Activated CD8-positive, alpha-beta T cell treated with anti-CD3 and anti-CD28 coated beads for 36 hours (primary cell): ENCODE data around the gene CNOT8. TPM values are rescaled to one million over a fixed set of nuclear protein-coding genes. Genes with fewer than 3 reads are reported as not detected.

Source experiments
- ATAC-seq: fragments of 200-7000 bp; cut with Tn5 transposase; one replicate; pipeline ENCODE4 v1.10.0; 2021; ENCODE audit warnings: mild to moderate bottlenecking, moderate library complexity
- CTCF ChIA-PET: fragments of 350-600 bp; sonication (Branson Sonifier 250); formaldehyde crosslinking; loops from one replicate; lab custom pipeline; 2021; ENCODE audit warnings: antibody characterized with exemption; lab: Charles Lee
- POLR2A ChIA-PET: fragments of 350-600 bp; sonication (Branson Sonifier 250); formaldehyde crosslinking; loops from one replicate; lab custom pipeline; 2021; ENCODE audit warnings: antibody characterized with exemption; lab: Charles Lee
- DNase-seq: peaks from one replicate; pipeline ENCODE4 v3.0.0-alpha.2; 2020
- H3K27ac Mint-ChIP-seq: one replicate; pipeline ENCODE4 v1.8.0; 2021; ENCODE audit warnings: mild to moderate bottlenecking, mixed read lengths
- H3K27me3 Mint-ChIP-seq: one replicate; pipeline ENCODE4 v1.8.0; 2021; ENCODE audit warnings: mixed read lengths
- H3K36me3 Mint-ChIP-seq: one replicate; pipeline ENCODE4 v1.8.0; 2021; ENCODE audit warnings: low read depth, mixed read lengths
- H3K4me1 Mint-ChIP-seq: one replicate; pipeline ENCODE4 v1.8.0; 2021; ENCODE audit warnings: low read depth, mixed read lengths
- H3K4me3 Mint-ChIP-seq: one replicate; pipeline ENCODE4 v1.8.0; 2021; ENCODE audit warnings: mild to moderate bottlenecking, moderate library complexity, mixed read lengths
- H3K9me3 Mint-ChIP-seq: one replicate; pipeline ENCODE4 v1.8.0; 2021; ENCODE audit warnings: mixed read lengths
- intact Hi-C: fragments of 100-400 bp; cut with micrococcal nuclease; formaldehyde crosslinking; loops from one replicate; pipeline ENCODE4 v1.10.0; 2022
- total RNA-seq, 2 experiments: library from RNA; stranded (reverse); gene quantifications; one replicate each; pipeline ENCODE4 v1.2.3, GENCODE V29; 2021
- TF ChIP-seq, protein P1 (sequence below): fragments of 200-600 bp; IDR thresholded peaks from one replicate; pipeline ENCODE4 v1.8.0; 2022; ENCODE audit warnings: antibody characterized with exemption, mild to moderate bottlenecking

Gene CNOT8
- total RNA-seq, 2 experiments from 2014 or later = 78.6 to 84.4 TPM

DNA sequence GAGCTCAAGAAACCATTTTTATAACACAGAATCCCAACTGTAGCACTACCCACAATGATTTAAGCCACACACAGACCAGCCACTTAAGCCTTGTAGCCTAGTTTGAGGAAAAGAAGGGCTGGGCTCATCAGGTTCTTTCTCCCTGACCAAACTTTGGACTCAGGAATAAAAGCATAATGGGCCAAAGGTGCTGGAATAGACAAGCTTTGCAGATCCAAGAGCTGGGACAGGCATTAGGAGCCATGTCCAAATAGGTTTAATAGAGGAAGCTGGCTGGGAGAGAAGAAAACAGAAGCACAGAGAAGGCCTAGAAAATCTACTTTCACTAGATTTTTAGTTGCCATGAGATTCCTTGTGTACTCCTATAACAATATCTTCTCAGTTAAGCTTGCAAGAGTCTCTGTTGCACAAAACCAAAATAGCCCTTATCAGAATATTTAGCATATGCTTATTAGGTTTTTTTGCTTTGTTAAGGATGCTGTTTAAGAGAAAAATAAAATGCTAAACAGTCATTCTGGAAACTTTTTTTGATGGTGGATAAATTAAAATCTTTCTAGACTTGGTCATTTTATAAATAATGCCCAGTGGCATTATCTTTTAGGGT, 38.2 kb downstream of the CNOT8 start:
- Mint-ChIP-seq H3K36me3 (peaks cover 45% of the 10 kb centered on the region), H3K9me3 (no peaks in the 10 kb centered on the region), H3K27ac (no peak overlapping the region), H3K4me3 (no peak overlapping the region), H3K4me1 (no peaks in the 10 kb centered on the region), H3K27me3 (no peaks in the 10 kb centered on the region)
- TF ChIP-seq, protein P1, sequence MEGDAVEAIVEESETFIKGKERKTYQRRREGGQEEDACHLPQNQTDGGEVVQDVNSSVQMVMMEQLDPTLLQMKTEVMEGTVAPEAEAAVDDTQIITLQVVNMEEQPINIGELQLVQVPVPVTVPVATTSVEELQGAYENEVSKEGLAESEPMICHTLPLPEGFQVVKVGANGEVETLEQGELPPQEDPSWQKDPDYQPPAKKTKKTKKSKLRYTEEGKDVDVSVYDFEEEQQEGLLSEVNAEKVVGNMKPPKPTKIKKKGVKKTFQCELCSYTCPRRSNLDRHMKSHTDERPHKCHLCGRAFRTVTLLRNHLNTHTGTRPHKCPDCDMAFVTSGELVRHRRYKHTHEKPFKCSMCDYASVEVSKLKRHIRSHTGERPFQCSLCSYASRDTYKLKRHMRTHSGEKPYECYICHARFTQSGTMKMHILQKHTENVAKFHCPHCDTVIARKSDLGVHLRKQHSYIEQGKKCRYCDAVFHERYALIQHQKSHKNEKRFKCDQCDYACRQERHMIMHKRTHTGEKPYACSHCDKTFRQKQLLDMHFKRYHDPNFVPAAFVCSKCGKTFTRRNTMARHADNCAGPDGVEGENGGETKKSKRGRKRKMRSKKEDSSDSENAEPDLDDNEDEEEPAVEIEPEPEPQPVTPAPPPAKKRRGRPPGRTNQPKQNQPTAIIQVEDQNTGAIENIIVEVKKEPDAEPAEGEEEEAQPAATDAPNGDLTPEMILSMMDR = no peak
- ATAC-seq = no peak
- CTCF ChIA-PET = interaction anchor here (1.5 kb wide), 1 partner anchor 9 kb away, joined by 6 read pairs; no protein-coding TSS in a partner anchor
- intact Hi-C loops = no loop called here
- DNase-seq = no peak
- POLR2A ChIA-PET = interaction anchor here (0.5 to 1.0 kb wide), 2 partner anchors 71 to 243 kb away, joined by 3 read pairs; no protein-coding TSS in a partner anchor

DNA sequence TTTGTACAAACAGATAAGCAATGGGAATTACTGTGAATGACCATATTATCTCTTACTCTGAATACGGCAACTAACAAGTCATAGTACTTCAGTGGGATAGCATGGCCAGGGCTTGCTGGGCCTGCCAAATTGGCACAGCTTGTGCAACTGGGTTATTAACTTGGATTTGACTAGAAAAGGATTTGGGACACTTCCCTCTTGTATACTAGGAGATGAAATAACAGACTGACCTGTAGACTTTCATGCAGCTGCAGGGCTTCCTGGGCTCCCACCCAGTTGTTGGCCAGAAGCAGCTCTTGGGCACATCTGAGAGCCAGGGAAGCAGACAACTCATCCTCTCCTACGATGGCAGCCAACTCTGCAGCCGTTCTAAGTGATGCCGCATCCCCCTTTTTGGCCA, 39.8 kb downstream of the CNOT8 start:
- DNase-seq = no peak
- peaks cover 51% of the 10 kb centered on the region for H3K36me3 Mint-ChIP-seq
- no peaks in the 10 kb centered on the region for H3K4me1 Mint-ChIP-seq
- TF ChIP-seq, protein P1 = no peak
- intact Hi-C loops = no loop called here
- H3K4me3 Mint-ChIP-seq = no peak overlapping the region
- CTCF ChIA-PET = no interaction called here
- no peak for ATAC-seq
- H3K27me3 Mint-ChIP-seq = no peaks in the 10 kb centered on the region
- POLR2A ChIA-PET = no interaction called here
- H3K27ac Mint-ChIP-seq = no peak overlapping the region
- no peaks in the 10 kb centered on the region for H3K9me3 Mint-ChIP-seq

DNA sequence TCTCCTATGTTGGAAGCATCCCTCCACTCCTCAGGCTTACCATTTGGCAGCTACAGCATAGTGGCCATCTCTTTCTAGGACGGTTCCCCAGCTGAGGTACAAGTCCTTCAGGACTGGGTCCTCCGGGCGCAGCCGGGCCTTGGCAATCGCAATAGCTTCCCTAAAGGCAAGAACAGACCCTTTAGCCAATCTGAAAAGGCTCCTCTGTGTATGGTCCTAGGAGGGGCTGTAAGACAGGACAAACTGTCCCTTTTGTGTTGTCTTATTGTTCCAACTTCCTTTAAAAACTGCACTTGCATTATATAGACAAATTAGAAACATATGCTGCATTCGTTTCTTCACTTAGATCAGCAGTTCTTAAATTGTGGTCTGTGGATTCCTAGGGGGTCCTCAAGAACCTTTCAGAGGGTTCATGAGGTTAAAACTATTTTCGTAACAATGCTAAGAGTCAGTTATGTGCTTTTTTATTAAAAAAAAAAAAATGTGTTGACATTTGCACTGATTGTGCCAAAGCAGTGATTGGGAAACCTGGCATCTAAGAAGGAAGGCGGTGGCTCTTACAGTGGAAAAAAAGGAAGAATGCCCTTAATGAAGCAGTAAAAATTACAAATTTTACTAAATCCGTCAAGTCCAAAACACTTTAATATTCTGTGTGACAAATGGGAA, 40.9 kb downstream of the CNOT8 start:
- Mint-ChIP-seq H3K27ac (no peak overlapping the region), H3K36me3 (peaks cover 47% of the 10 kb centered on the region), H3K27me3 (no peaks in the 10 kb centered on the region), H3K4me3 (no peak overlapping the region), H3K9me3 (no peaks in the 10 kb centered on the region), H3K4me1 (no peaks in the 10 kb centered on the region)
- ATAC-seq (no peak), DNase-seq (no peak)
- POLR2A ChIA-PET = no interaction called here
- CTCF ChIA-PET = no interaction called here
- TF ChIP-seq, protein P1 = no peak
- intact Hi-C loops = no loop called here

DNA sequence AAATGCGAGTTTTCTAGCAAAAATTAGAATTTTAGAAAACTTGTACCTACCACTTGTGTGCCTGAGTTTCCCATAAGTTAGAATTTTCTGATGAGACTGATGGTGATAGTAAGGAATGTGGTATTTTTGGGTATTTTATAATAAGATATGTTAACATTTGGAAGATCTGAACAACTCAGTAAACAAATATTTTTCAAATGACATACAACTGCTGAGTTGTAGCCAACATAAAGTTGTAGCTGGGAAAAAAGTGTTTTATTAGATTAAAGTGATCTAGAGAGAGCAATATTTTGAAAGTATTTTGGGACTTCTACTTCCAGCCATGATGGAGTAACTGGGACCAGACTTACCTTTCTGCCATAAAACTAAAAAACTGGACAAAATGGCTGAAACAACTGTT, 41.6 kb downstream of the CNOT8 start:
- H3K9me3 Mint-ChIP-seq = no peaks in the 10 kb centered on the region
- H3K4me3 Mint-ChIP-seq = no peak overlapping the region
- intact Hi-C loops = no loop called here
- ATAC-seq (no peak), DNase-seq (no peak)
- ChIA-PET CTCF (no interaction called here), POLR2A (no interaction called here)
- peaks cover 51% of the 10 kb centered on the region for H3K36me3 Mint-ChIP-seq
- H3K27ac Mint-ChIP-seq = no peak overlapping the region
- H3K27me3 Mint-ChIP-seq = no peaks in the 10 kb centered on the region
- TF ChIP-seq, protein P1 = no peak
- no peaks in the 10 kb centered on the region for H3K4me1 Mint-ChIP-seq

DNA sequence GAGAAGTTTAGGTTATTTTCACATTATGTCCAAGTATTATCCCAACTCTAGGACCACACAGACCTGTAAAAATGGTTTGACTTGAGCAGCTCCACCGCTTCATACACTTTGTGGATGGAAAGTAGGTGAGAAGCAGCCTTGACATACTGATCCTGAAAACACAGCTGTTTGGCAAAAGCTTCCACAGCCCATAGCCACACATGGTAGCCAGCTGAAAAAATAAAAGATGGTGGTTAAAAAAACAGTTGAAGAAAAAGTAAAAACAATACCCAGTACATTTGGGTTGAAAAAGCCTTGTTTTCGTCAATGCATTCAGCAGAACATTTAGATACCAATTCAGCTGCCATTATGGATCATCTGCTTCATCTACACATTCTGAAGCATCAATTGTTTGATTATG, 42.8 kb downstream of the CNOT8 start:
- no peaks in the 10 kb centered on the region for H3K27me3 Mint-ChIP-seq
- TF ChIP-seq, protein P1 = no peak
- ChIA-PET POLR2A (no interaction called here), CTCF (no interaction called here)
- H3K4me1 Mint-ChIP-seq = no peaks in the 10 kb centered on the region
- H3K36me3 Mint-ChIP-seq = peaks cover 47% of the 10 kb centered on the region
- no peak overlapping the region for H3K4me3 Mint-ChIP-seq
- intact Hi-C loops = no loop called here
- no peaks in the 10 kb centered on the region for H3K9me3 Mint-ChIP-seq
- no peak overlapping the region for H3K27ac Mint-ChIP-seq
- DNase-seq (no peak), ATAC-seq (no peak)
